Thoracic aorta (tissue), 2 donors: ENCODE data around the gene GPR160. TPM values are rescaled to one million over a fixed set of nuclear protein-coding genes. Genes with fewer than 3 reads are reported as not detected.
"Not testable (repeated sequence)": the region's sequence is repeated elsewhere in the genome, so short reads cannot be mapped to it uniquely, and the experiment has no call there.

ENCODE experiments used
- ATAC-seq: fragments of 150-250 bp; one replicate; pipeline ENCODE4 v1.8.0; 2017; ENCODE audit warnings: low read depth; ENCODE audit not compliant: insufficient number of reproducible peaks, low FRiP score
- DNase-seq: peaks from one replicate; pipeline ENCODE4 v3.0.0-alpha.2; 2020; ENCODE audit warnings: low spot score
- H3K27ac ChIP-seq, 2 donors: fragments of 200-600 bp; sonication (generic); 1 replicate in 1 of 2; 2 replicates in 1 of 2; pipeline ENCODE4 v1.5.1; 2016; ENCODE audit warnings: mild to moderate bottlenecking in 2 of 2, moderate library complexity in 2 of 2
- H3K27me3 ChIP-seq: fragments of 200-600 bp; sonication (generic); replicated peaks from 2 replicates; pipeline ENCODE4 v1.6.0; 2016; ENCODE audit warnings: mild to moderate bottlenecking; ENCODE audit not compliant: insufficient read depth
- H3K36me3 ChIP-seq: fragments of 200-600 bp; sonication (generic); one replicate; pipeline ENCODE4 v1.5.1; 2016
- H3K4me1 ChIP-seq, 2 donors: fragments of 200-600 bp; sonication (generic); 1 replicate in 1 of 2; 2 replicates in 1 of 2; pipeline versions ENCODE4 v1.5.1 to v1.6.0; 2016; ENCODE audit warnings: low read depth in 2 of 2, mild to moderate bottlenecking in 1 of 2; ENCODE audit not compliant: control insufficient read depth in 1 of 2
- H3K4me3 ChIP-seq: fragments of 200-600 bp; sonication (generic); 2 replicates; pipeline ENCODE4 v1.5.1; 2016; ENCODE audit warnings: mild to moderate bottlenecking
- H3K9me3 ChIP-seq: fragments of 200-600 bp; sonication (generic); 2 replicates; pipeline ENCODE4 v1.5.1; 2016
- total RNA-seq, 2 donors: library from RNA; depleted of rRNA; stranded (reverse); fragments of >200 nt; gene quantifications; one replicate each; pipeline versions ENCODE4 v1.1.0 to v1.2.3, GENCODE V29; 2016
- TF ChIP-seq, protein P1 (sequence below): fragments of 200-600 bp; sonication (generic); IDR thresholded peaks from one replicate; pipeline ENCODE4 v1.5.1; 2019; ENCODE audit warnings: antibody characterized with exemption

GPR160 gene
- total RNA-seq, 2 donors from 2014 or later: 2.2 to 2.3 TPM

DNA sequence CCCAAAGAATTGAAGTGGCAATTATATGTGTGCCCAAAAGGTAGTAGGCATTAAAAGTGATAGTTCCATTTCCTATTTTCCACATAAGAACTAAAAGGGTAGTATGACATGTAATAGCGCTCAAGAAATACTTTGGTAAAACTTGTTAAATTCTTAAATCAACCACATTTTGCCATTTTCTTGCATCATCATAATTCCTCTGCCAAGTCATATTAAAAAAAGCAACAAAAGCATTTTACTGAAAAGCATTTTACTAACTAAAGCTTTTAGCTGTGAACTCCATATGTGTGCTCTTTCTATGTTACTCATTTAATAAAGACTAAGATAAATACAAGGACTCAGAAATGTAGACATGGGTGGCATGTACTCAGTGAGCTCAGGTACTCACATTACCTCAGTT lies 70.1 kb downstream of the GPR160 start:
- no peak overlapping the region for H3K4me3 ChIP-seq
- no peak for ATAC-seq
- peaks cover 6% of the 10 kb centered on the region for H3K36me3 ChIP-seq
- H3K4me1 ChIP-seq: peaks cover 0 to 2% of the 10 kb centered on the region in 2 donors
- no peak for DNase-seq
- no peaks in the 10 kb centered on the region for H3K9me3 ChIP-seq
- H3K27me3 ChIP-seq: no peaks in the 10 kb centered on the region
- TF ChIP-seq, protein P1, sequence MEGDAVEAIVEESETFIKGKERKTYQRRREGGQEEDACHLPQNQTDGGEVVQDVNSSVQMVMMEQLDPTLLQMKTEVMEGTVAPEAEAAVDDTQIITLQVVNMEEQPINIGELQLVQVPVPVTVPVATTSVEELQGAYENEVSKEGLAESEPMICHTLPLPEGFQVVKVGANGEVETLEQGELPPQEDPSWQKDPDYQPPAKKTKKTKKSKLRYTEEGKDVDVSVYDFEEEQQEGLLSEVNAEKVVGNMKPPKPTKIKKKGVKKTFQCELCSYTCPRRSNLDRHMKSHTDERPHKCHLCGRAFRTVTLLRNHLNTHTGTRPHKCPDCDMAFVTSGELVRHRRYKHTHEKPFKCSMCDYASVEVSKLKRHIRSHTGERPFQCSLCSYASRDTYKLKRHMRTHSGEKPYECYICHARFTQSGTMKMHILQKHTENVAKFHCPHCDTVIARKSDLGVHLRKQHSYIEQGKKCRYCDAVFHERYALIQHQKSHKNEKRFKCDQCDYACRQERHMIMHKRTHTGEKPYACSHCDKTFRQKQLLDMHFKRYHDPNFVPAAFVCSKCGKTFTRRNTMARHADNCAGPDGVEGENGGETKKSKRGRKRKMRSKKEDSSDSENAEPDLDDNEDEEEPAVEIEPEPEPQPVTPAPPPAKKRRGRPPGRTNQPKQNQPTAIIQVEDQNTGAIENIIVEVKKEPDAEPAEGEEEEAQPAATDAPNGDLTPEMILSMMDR: no peak
- no peak overlapping the region for H3K27ac ChIP-seq

DNA sequence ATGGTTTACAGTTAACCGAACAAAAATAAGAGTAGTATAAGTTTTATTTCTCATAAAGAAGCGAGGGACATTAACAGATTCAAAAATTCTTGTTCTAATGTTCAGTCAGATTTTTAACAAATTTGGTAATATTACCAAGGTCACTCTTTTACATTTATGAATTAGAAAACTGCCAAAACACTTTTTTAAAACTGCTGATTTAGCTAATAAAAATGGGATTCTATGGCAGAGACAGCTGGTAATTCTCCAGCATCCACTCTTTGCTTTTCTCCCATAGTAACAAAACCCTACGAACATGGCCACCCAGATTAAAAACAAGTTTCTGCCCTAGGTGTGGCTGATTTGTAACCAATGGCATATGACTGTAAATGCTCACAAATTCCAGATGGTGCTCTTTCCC lies 71.2 kb downstream of the GPR160 start:
- H3K27me3 ChIP-seq: no peaks in the 10 kb centered on the region
- H3K4me3 ChIP-seq: no peak overlapping the region
- H3K9me3 ChIP-seq: no peaks in the 10 kb centered on the region
- H3K27ac ChIP-seq: no peak overlapping the region
- peaks cover 6% of the 10 kb centered on the region for H3K36me3 ChIP-seq
- DNase-seq (no peak), ATAC-seq (no peak)
- TF ChIP-seq, protein P1: no peak
- H3K4me1 ChIP-seq: peaks cover 0 to 2% of the 10 kb centered on the region in 2 donors

DNA sequence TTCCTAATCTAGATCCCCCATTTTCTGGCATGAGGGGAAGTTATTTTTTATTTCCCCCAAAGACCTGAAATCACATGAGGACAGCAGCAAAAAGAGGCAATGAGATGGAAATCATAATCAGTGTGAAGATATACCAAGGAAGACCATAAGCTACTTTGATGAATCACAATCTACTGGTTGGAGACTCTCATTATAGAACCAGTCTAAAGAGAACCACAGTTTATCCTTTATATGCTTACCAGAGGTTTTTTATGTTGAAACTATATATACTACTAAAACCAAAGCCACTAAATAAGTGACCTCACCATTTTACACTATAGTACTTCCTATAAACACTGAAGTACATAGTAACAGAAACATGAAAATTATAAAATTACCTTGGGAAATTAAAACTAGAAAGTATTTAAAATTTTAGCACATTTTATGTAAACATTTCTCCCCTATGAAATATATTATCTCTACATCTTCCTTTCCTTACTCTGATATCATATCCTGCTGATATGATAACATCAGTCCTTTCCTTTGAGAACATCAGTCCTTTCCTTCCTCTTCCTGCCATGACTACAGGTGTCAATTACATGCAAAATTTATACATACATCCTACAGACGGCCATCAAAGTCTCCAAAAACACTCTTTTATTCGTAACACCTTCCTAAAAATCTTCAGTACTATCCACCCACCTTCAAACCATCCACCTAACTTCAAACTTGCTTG lies 71.9 kb downstream of the GPR160 start:
- Histone ChIP-seq H3K27me3 (no peaks in the 10 kb centered on the region), H3K4me3 (no peak overlapping the region), H3K9me3 (no peaks in the 10 kb centered on the region), H3K36me3 (peaks cover 11% of the 10 kb centered on the region), H3K4me1 (peaks cover 0 to 2% of the 10 kb centered on the region in 2 donors), H3K27ac (no peak overlapping the region)
- DNase-seq: no peak
- TF ChIP-seq, protein P1: no peak
- no peak for ATAC-seq

DNA sequence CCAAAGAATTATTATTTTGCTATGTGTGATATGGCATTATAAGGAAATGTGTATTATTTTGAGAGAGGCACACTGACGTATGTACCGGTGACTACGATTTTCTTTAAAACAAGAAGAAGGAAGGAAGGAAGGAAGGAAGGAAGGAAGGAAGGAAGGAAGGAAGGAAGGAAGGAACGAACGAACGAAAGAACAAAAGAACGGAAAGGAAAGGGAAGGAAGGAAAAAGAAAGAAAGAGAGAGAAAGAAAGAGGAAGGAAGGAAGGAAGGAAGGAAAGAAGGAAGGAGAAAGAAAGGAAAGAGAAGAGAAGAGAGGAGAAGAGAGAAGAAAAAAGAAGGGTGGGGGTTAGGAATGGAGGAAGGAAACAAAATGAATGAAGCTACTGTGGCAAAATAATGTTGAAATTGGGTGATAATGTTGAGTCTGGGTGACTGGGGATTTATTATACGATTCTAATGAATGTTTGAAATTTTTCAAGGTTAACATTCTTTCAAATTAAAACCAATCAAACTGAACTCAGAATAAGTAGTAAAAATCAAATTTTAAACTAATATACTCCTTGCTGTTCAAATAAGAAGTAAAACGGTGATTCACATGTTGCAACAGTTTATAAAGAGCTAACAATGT lies 73.5 kb downstream of the GPR160 start:
- no peak overlapping the region for H3K27ac ChIP-seq
- no peak for ATAC-seq
- H3K27me3 ChIP-seq: no peaks in the 10 kb centered on the region
- no peak for DNase-seq
- no peaks in the 10 kb centered on the region for H3K9me3 ChIP-seq
- H3K4me3 ChIP-seq: no peak overlapping the region
- TF ChIP-seq, protein P1: no peak
- H3K36me3 ChIP-seq: peaks cover 19% of the 10 kb centered on the region
- peaks cover 0 to 2% of the 10 kb centered on the region in 2 donors for H3K4me1 ChIP-seq

DNA sequence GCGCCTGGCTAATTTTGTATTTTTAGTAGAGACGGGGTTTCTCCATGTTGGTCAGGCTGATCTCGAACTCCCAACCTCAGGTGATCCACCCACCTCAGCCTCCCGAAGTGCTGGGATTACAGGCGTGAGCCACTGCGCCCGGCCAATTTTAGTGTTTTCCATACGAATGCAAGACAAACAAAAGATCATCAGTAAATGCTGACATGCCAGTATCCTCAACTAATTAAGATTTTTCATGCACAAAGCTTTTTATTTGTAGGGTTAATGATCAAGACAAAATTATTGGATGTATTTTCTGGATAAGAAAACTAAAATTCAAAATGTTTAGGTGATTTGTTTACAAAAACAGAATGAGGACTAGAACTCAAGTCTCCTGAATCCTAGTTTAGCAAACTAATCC lies 76.4 kb downstream of the GPR160 start:
- not testable (repeated sequence) for H3K4me1 ChIP-seq, H3K27me3 ChIP-seq, ATAC-seq, DNase-seq, H3K27ac ChIP-seq, H3K9me3 ChIP-seq, H3K4me3 ChIP-seq
- peaks cover 39% of the 10 kb centered on the region for H3K36me3 ChIP-seq
